Bronchial epithelial cell (primary cell): ENCODE data around the gene PIK3R6. TPM values are rescaled to one million over a fixed set of nuclear protein-coding genes. Genes with fewer than 3 reads are reported as not detected.

Experiments
- DNase-seq: peaks from one replicate; pipeline ENCODE4 v3.0.0-alpha.2; 2010; ENCODE audit warnings: low read depth
- FAIRE-seq: peaks from 2 replicates; lab custom pipeline; 2011; peaks lifted over from hg19 to GRCh38; lab: Jason Lieb, UNC
- H3K27me3 ChIP-seq: 2 replicates; pipeline ENCODE4 v1.5.1; 2011; ENCODE audit warnings: low read length; ENCODE audit not compliant: control insufficient read depth, insufficient read depth
- H3K36me3 ChIP-seq: 2 replicates; pipeline ENCODE4 v1.5.1; 2011; ENCODE audit warnings: low read length; ENCODE audit not compliant: control insufficient read depth, insufficient read depth
- H3K4me3 ChIP-seq: 2 replicates; pipeline ENCODE4 v1.5.1; 2011; ENCODE audit warnings: mild to moderate bottlenecking, low read depth, low read length, control low read depth
- total RNA-seq: library from RNA; depleted of rRNA; stranded (reverse); fragments of >200 nt; gene quantifications from 2 replicates; pipeline ENCODE4 v1.2.1, GENCODE V29; 2014
- TF ChIP-seq, protein P1 (sequence below): IDR thresholded peaks from 2 replicates; pipeline ENCODE4 v1.5.1; 2011; ENCODE audit warnings: mild to moderate bottlenecking, moderate library complexity, low read length, control low read depth, inconsistent platforms; ENCODE audit not compliant: insufficient read depth, severe bottlenecking

PIK3R6 gene
- total RNA-seq, 1 donor from 2014 or later: not detected

DNA sequence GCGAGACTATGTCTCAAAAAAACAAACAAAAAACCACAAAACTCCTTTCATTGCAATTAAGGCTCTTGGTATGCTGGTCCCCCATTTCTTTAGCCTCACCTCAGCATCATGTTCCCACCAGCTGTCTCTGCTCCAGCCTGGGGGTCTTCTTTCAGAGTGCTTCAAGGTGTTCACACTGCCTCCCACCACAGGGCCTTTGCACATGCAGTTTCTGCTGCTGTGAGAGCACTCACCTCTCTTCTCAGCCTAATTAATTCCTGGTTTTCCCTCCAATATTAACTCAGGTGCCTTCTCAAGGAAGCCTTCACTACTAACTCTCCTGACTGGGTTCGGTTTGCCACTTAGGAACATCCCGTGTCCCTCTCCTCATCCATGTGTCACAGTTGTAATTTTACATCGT is 15.9 kb upstream of the PIK3R6 start:
- FAIRE-seq (peak; percentile 36), DNase-seq (no peak)
- TF ChIP-seq, protein P1, sequence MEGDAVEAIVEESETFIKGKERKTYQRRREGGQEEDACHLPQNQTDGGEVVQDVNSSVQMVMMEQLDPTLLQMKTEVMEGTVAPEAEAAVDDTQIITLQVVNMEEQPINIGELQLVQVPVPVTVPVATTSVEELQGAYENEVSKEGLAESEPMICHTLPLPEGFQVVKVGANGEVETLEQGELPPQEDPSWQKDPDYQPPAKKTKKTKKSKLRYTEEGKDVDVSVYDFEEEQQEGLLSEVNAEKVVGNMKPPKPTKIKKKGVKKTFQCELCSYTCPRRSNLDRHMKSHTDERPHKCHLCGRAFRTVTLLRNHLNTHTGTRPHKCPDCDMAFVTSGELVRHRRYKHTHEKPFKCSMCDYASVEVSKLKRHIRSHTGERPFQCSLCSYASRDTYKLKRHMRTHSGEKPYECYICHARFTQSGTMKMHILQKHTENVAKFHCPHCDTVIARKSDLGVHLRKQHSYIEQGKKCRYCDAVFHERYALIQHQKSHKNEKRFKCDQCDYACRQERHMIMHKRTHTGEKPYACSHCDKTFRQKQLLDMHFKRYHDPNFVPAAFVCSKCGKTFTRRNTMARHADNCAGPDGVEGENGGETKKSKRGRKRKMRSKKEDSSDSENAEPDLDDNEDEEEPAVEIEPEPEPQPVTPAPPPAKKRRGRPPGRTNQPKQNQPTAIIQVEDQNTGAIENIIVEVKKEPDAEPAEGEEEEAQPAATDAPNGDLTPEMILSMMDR: no peak
- H3K4me3 ChIP-seq: no peak overlapping the region
- no peaks in the 10 kb centered on the region for H3K27me3 ChIP-seq
- H3K36me3 ChIP-seq: no peaks in the 10 kb centered on the region

DNA sequence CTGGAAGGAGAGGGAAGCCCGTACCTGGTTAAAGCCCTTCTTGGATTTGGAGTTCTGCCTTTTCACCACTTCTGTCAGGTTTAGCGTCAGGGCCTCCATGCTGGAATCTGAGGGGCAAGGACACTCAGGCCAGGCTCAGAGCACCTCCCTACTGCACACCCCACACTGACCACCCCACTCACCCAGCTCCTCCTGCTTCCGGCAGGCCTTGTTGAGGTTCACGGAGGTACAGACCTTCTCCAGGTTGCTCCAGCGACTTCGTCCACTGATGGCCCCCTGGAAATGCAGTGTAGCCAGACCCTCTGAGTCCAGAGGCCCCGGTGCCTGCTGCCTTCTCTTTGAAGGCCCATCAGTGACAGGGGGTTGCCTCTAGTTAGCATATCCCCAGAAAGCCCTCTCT is 14.1 kb upstream of the PIK3R6 start:
- Histone ChIP-seq H3K36me3 (no peaks in the 10 kb centered on the region), H3K4me3 (no peak overlapping the region), H3K27me3 (no peaks in the 10 kb centered on the region)
- DNase-seq (no peak), FAIRE-seq (no peak)
- TF ChIP-seq, protein P1: no peak

DNA sequence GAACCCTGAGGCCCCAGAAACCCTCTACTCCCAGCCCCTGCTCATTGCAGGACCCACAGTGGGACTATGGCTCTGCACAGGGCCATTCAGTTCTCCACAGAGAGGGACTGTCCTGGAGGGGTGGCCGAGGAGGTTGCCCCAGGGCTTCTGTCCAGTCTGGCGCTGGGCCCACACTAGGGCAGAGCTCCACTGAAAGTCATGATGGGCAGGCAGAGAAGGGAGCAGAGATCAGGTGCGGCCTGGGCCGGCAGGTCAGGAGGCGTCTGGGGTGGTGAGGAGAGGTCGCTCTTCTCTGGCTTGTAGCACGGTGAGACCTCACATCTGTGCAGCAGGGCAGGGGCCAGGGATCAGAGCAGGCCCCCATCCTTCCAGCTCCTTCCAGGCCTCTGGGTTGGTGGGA is 13.0 kb upstream of the PIK3R6 start:
- FAIRE-seq: no peak
- no peaks in the 10 kb centered on the region for H3K36me3 ChIP-seq
- no peak overlapping the region for H3K4me3 ChIP-seq
- no peak for DNase-seq
- H3K27me3 ChIP-seq: peaks cover 2% of the 10 kb centered on the region
- TF ChIP-seq, protein P1: no peak

DNA sequence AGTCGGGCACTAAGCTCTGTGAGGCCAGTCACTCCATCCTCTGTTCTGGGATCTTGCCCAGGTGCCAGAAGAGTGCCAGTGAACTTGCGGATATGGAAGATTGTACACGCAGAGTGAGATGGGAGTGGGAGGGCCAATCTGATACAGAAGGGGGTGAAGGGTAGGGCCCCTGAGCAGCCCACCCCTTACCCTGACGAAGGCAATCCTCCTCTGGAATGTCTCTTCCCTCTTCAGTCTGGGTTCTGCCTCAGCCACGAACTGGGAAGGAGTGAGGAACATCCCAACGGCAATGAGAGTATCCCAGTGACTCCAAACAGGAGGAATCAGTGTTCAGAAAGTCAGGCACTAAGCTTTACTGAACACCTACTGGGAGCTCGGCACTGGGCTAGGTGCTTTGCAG is 11.9 kb upstream of the PIK3R6 start:
- H3K27me3 ChIP-seq: peaks cover 2% of the 10 kb centered on the region
- FAIRE-seq: no peak
- H3K36me3 ChIP-seq: no peaks in the 10 kb centered on the region
- no peak overlapping the region for H3K4me3 ChIP-seq
- DNase-seq: no peak
- TF ChIP-seq, protein P1: no peak

DNA sequence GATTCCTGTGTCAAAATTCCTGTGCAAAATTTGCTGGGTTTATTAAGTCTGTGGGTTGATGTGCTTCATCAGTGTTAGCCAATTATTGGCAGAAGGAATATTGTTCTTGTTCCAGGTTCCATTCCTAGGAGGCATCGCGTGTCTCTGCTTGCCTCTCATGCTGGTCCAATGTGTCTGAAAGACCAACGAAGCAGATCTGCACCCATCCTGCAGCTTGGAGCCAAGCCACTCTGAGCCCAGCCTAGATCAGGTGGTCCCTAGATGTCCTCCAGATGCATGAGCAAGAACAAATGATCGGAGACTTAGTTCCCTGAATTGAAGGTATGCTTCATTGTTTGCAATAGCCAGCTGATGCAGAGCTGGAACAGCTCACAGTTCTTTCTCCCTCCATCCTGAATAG is 10.5 kb upstream of the PIK3R6 start:
- Histone ChIP-seq H3K27me3 (peaks cover 2% of the 10 kb centered on the region), H3K4me3 (no peak overlapping the region), H3K36me3 (no peaks in the 10 kb centered on the region)
- TF ChIP-seq, protein P1: no peak
- no peak for DNase-seq
- FAIRE-seq: no peak

DNA sequence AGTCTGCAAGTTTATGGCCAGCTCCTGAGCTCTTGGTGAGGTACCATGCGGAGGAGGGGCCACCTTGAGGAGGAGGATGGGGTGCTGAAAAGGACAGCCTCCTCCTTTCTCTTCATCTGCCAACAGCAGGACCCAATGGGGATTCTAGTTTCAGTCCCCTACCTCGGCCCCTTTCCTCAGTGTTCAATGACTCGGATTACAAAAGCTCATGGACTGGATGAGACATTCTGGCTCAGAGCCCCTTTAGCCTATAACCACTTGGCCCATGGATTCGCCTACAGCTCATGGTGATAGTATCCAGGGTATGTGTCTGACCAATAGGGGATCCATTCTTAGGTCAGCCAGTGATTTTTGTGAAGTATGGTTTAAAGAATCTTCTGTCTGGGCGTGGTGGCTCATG is 8.5 kb upstream of the PIK3R6 start:
- no peaks in the 10 kb centered on the region for H3K36me3 ChIP-seq
- peaks cover 2% of the 10 kb centered on the region for H3K27me3 ChIP-seq
- FAIRE-seq: no peak
- no peak overlapping the region for H3K4me3 ChIP-seq
- TF ChIP-seq, protein P1: no peak
- DNase-seq: peak; percentile 3
